SJCRH30 (cell line): Measurements from ENCODE around the gene CIAPIN1. TPM values are rescaled to one million over a fixed set of nuclear protein-coding genes. Genes with fewer than 3 reads are reported as not detected.

Experiments used
- DNase-seq, 2 experiments: peaks; one replicate each; pipeline ENCODE4 v3.0.0-alpha.2; 2015 to 2020
- H3K27ac ChIP-seq: fragments of 250-450 bp; sonication (Bioruptor Pico); 2 replicates; pipeline ENCODE4 v1.5.1; 2020; ENCODE audit warnings: mild to moderate bottlenecking, moderate library complexity
- H3K27me3 ChIP-seq: fragments of 250-450 bp; sonication (Bioruptor Pico); 2 replicates; pipeline ENCODE4 v1.5.1; 2020; ENCODE audit warnings: mild to moderate bottlenecking, moderate library complexity
- H3K36me3 ChIP-seq: fragments of 250-450 bp; sonication (Bioruptor Pico); 2 replicates; pipeline ENCODE4 v1.5.1; 2020; ENCODE audit warnings: mild to moderate bottlenecking, moderate library complexity
- H3K4me1 ChIP-seq: fragments of 250-450 bp; sonication (Bioruptor Pico); 2 replicates; pipeline ENCODE4 v1.5.1; 2020; ENCODE audit warnings: mild to moderate bottlenecking, moderate library complexity
- H3K4me3 ChIP-seq: fragments of 250-450 bp; sonication (Bioruptor Pico); 2 replicates; pipeline ENCODE4 v1.5.1; 2020; ENCODE audit warnings: mild to moderate bottlenecking, moderate library complexity
- H3K9me3 ChIP-seq: fragments of 250-450 bp; sonication (Bioruptor Pico); replicated peaks from 2 replicates; pipeline ENCODE4 v1.5.1; 2020; ENCODE audit warnings: mild to moderate bottlenecking, moderate library complexity
- total RNA-seq: library from RNA; depleted of rRNA; stranded (reverse); fragments of >200 nt; shearing (Covaris generic); gene quantifications from 2 replicates; pipeline ENCODE4 v1.2.3, GENCODE V29; 2014; rRNA removed

Gene CIAPIN1
- 84.8 and 90.5 TPM in 2 replicates for total RNA-seq

- Histone ChIP-seq H3K27me3 (no peaks in the 10 kb centered on the region), H3K4me1 (no peaks in the 10 kb centered on the region), H3K36me3 (peaks cover 12% of the 10 kb centered on the region), H3K4me3 (peak within 1 kb of the TSS; percentile 92), H3K9me3 (no peaks in the 10 kb centered on the region), H3K27ac (peak within 1 kb of the TSS; percentile 90)
- peak; percentile 97 for DNase-seq
Measured at GRCh38 chr16:57447186-57447962, at the start of gene CIAPIN1, which contains the start of gene COQ9. TSS of gene CIAPIN1 (minus strand) at chr16:57447385. CDS start at chr16:57440928, 6,457 bp downstream. TSS of gene COQ9 (plus strand) at chr16:57447479. CDS start at chr16:57447506, 27 bp downstream.

GRCh38 chr16:57493767-57494166, 46.6 kb upstream of the CIAPIN1 start:
- H3K9me3 ChIP-seq: no peaks in the 10 kb centered on the region
- no peaks in the 10 kb centered on the region for H3K4me1 ChIP-seq
- H3K4me3 ChIP-seq: no peak overlapping the region
- H3K27ac ChIP-seq: no peak overlapping the region
- no peak for DNase-seq
- H3K27me3 ChIP-seq: peaks cover 18% of the 10 kb centered on the region; the same call in 1 of the 2 replicates
- H3K36me3 ChIP-seq: no peaks in the 10 kb centered on the region

GRCh38 chr16:57489229-57489628, 42.0 kb upstream of the CIAPIN1 start:
- H3K4me3 ChIP-seq: no peak overlapping the region
- no peak for DNase-seq
- no peaks in the 10 kb centered on the region for H3K9me3 ChIP-seq
- H3K27ac ChIP-seq: no peak overlapping the region
- H3K27me3 ChIP-seq: peaks cover 21% of the 10 kb centered on the region
- no peaks in the 10 kb centered on the region; the same call in 1 of the 2 replicates for H3K4me1 ChIP-seq
- H3K36me3 ChIP-seq: no peaks in the 10 kb centered on the region

GRCh38 chr16:57486858-57487834, 40.0 kb upstream of the CIAPIN1 start:
- Histone ChIP-seq H3K4me3 (peak overlapping the region; percentile 81), H3K27me3 (peaks cover 19% of the 10 kb centered on the region), H3K4me1 (no peaks in the 10 kb centered on the region; the same call in 1 of the 2 replicates), H3K36me3 (no peaks in the 10 kb centered on the region), H3K9me3 (no peaks in the 10 kb centered on the region), H3K27ac (no peak overlapping the region)
- DNase-seq: no peak

- Histone ChIP-seq H3K27ac (no peak within 1 kb of the TSS), H3K9me3 (no peaks in the 10 kb centered on the region), H3K27me3 (peaks cover 11% of the 10 kb centered on the region), H3K4me1 (no peaks in the 10 kb centered on the region; the same call in 1 of the 2 replicates), H3K4me3 (peak within 1 kb of the TSS; percentile 81), H3K36me3 (no peaks in the 10 kb centered on the region)
- DNase-seq: peak; percentile 84 to 86
Measured at GRCh38 chr16:57485916-57486857, 39.0 kb upstream of the CIAPIN1 start, which contains the start of gene DOK4. TSS of gene DOK4 (minus strand) at chr16:57486493. CDS start at chr16:57479507, 6,986 bp downstream.

GRCh38 chr16:57485091-57485915, 38.1 kb upstream of the CIAPIN1 start:
- Histone ChIP-seq H3K36me3 (no peaks in the 10 kb centered on the region), H3K9me3 (no peaks in the 10 kb centered on the region), H3K27ac (no peak overlapping the region), H3K27me3 (peaks cover 11% of the 10 kb centered on the region), H3K4me3 (peak overlapping the region; percentile 81), H3K4me1 (no peaks in the 10 kb centered on the region; the same call in 1 of the 2 replicates)
- no peak for DNase-seq

- no peak overlapping the region for H3K4me3 ChIP-seq
- no peaks in the 10 kb centered on the region for H3K36me3 ChIP-seq
- H3K27me3 ChIP-seq: peaks cover 11% of the 10 kb centered on the region
- no peak overlapping the region for H3K27ac ChIP-seq
- H3K4me1 ChIP-seq: no peaks in the 10 kb centered on the region; the same call in 1 of the 2 replicates
- no peaks in the 10 kb centered on the region for H3K9me3 ChIP-seq
- DNase-seq: no peak
Measured at GRCh38 chr16:57484515-57485005, 37.4 kb upstream of the CIAPIN1 start.

GRCh38 chr16:57483725-57484514, 36.7 kb upstream of the CIAPIN1 start:
- Histone ChIP-seq H3K27ac (no peak overlapping the region), H3K4me1 (no peaks in the 10 kb centered on the region; the same call in none of the 2 replicates), H3K27me3 (peaks cover 11% of the 10 kb centered on the region), H3K9me3 (no peaks in the 10 kb centered on the region), H3K4me3 (no peak overlapping the region), H3K36me3 (no peaks in the 10 kb centered on the region)
- no peak for DNase-seq

GRCh38 chr16:57482845-57483545, 35.8 kb upstream of the CIAPIN1 start:
- H3K36me3 ChIP-seq: no peaks in the 10 kb centered on the region
- no peaks in the 10 kb centered on the region for H3K9me3 ChIP-seq
- no peak for DNase-seq
- H3K27me3 ChIP-seq: peaks cover 11% of the 10 kb centered on the region
- no peaks in the 10 kb centered on the region; the same call in none of the 2 replicates for H3K4me1 ChIP-seq
- no peak overlapping the region for H3K27ac ChIP-seq
- no peak overlapping the region for H3K4me3 ChIP-seq

- Histone ChIP-seq H3K27ac (no peak overlapping the region), H3K4me1 (no peaks in the 10 kb centered on the region; the same call in 1 of the 2 replicates), H3K36me3 (no peaks in the 10 kb centered on the region), H3K27me3 (0 out of 2 replicates have a peak, but pooled peaks cover 5% of the 10 kb centered on the region), H3K9me3 (no peaks in the 10 kb centered on the region), H3K4me3 (no peak overlapping the region)
- DNase-seq: no peak
Measured at GRCh38 chr16:57481421-57481820, 34.2 kb upstream of the CIAPIN1 start.

- no peaks in the 10 kb centered on the region; the same call in 1 of the 2 replicates for H3K4me1 ChIP-seq
- DNase-seq: no peak
- 0 out of 2 replicates have a peak, but pooled peaks cover 5% of the 10 kb centered on the region for H3K27me3 ChIP-seq
- no peaks in the 10 kb centered on the region for H3K9me3 ChIP-seq
- no peaks in the 10 kb centered on the region for H3K36me3 ChIP-seq
- peak overlapping the region; percentile 52; the same call in 1 of the 2 replicates for H3K4me3 ChIP-seq
- H3K27ac ChIP-seq: no peak overlapping the region
Measured at GRCh38 chr16:57480754-57481230, 33.6 kb upstream of the CIAPIN1 start.
